ENCODE results near the gene C3. TPM values are rescaled to one million over a fixed set of nuclear protein-coding genes. Genes with fewer than 3 reads are reported as not detected.

C3 gene
- total and polyA plus RNA-seq, 7 donors = 9.0 to 1,284 (median 317) TPM

DNA sequence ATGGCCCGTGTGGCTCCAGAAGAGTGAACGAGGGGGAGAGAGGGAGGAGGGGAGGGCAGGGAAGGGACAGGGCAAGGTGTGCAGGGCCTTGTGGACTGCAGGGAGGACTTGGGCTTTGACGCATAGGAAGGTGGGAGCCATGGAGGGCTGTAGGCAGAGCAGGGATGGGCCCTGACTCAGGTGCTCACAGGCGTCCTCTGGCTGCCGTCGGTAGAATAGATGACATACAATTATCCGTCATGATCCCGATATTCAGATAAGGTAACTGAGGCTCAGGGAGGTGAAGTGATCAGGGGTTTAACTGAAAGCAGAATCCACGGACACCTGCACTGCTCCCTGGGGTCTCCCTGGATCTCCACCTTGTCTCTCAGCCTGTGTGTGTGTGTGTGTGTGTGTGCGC, 3.4 kb downstream of the C3 start:
- Histone ChIP-seq H3K4me3 (no peak overlapping the region), H3K9me3 (no peaks in the 10 kb centered on the region), H3K36me3 (no peaks in the 10 kb centered on the region), H3K4me1 (no peaks in the 10 kb centered on the region), H3K27me3 (peaks cover 0 to 21% (median 4%) of the 10 kb centered on the region in 3 donors), H3K27ac (no peak overlapping the region)
- intact Hi-C loops (cut with DNase I) = no loop called here
- WGBS, 2 donors = 77 to 82% methylated on average over 10 of the region's 10 CpGs
- TF ChIP-seq EP300 (IDR thresholded peaks at IDR 0.05) (no peak), CTCF (IDR thresholded peaks at IDR 0.05) (no peak), POLR2A (IDR thresholded peaks at IDR 0.05) (no peak), POLR2AphosphoS5 (IDR thresholded peaks at IDR 0.05) (no peak)
- no peak for DNase-seq

GRCh38 chr19:6716610-6716970, 3.9 kb downstream of the C3 start:
- WGBS, 2 donors = 59 to 67% methylated on average over 6 of the region's 6 CpGs
- TF ChIP-seq POLR2A (IDR thresholded peaks at IDR 0.05) (no peak), POLR2AphosphoS5 (IDR thresholded peaks at IDR 0.05) (no peak), EP300 (IDR thresholded peaks at IDR 0.05) (no peak), CTCF (IDR thresholded peaks at IDR 0.05) (no peak)
- Histone ChIP-seq H3K4me3 (no peak overlapping the region), H3K36me3 (no peaks in the 10 kb centered on the region), H3K9me3 (no peaks in the 10 kb centered on the region), H3K4me1 (no peaks in the 10 kb centered on the region), H3K27ac (no peak overlapping the region), H3K27me3 (peaks cover 0 to 24% (median 4%) of the 10 kb centered on the region in 3 donors)
- no peak for DNase-seq
- intact Hi-C loops (cut with DNase I) = no loop called here

DNA sequence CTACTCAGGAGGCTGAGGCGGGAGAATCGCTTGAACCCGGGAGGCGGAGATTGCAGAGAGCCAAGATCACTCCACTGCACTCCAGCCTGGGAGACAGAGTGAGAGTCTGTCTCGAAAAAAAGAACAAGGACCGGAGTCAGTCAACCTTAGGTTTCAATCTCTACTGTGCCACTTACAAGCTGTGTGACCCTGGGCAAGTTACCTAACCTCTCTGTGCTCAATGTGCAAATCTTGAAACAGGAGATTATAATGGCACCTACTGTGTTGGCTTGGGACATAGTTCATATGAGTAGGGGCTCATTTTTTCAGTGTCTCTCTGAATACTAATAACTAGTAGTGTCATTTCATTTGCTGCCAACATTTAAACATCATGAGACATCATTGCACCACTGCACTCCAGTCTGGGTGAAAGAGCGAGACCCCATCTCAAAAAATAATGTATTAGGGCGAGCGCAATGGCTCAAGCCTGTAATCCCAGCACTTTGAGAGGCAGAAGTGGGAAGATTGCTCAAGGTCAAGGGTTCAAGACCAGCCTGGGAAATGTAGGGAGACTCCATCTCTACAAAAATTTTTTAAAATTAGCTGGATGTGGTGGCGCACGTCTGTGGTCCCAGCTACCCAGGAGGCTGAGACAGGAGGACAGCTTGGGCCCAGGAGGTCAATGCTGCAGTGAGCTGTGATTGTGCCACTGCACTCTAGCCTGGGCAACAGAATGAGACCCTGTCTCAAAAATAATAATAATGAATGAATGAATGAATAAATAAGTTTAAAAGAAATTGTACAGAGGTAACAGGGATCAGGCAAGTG, 5.5 kb downstream of the C3 start:
- Histone ChIP-seq H3K36me3 (no peaks in the 10 kb centered on the region), H3K9me3 (no peaks in the 10 kb centered on the region), H3K4me3 (no peak overlapping the region), H3K27ac (no peak overlapping the region), H3K4me1 (no peaks in the 10 kb centered on the region), H3K27me3 (peaks cover 0 to 39% (median 4%) of the 10 kb centered on the region in 3 donors)
- intact Hi-C loops (cut with DNase I) = no loop called here
- TF ChIP-seq POLR2A (IDR thresholded peaks at IDR 0.05) (no peak), CTCF (IDR thresholded peaks at IDR 0.05) (no peak), EP300 (IDR thresholded peaks at IDR 0.05) (no peak), POLR2AphosphoS5 (IDR thresholded peaks at IDR 0.05) (no peak)
- 92 to 93% methylated on average over 11 of the region's 11 CpGs for WGBS, 2 donors
- no peak for DNase-seq

DNA sequence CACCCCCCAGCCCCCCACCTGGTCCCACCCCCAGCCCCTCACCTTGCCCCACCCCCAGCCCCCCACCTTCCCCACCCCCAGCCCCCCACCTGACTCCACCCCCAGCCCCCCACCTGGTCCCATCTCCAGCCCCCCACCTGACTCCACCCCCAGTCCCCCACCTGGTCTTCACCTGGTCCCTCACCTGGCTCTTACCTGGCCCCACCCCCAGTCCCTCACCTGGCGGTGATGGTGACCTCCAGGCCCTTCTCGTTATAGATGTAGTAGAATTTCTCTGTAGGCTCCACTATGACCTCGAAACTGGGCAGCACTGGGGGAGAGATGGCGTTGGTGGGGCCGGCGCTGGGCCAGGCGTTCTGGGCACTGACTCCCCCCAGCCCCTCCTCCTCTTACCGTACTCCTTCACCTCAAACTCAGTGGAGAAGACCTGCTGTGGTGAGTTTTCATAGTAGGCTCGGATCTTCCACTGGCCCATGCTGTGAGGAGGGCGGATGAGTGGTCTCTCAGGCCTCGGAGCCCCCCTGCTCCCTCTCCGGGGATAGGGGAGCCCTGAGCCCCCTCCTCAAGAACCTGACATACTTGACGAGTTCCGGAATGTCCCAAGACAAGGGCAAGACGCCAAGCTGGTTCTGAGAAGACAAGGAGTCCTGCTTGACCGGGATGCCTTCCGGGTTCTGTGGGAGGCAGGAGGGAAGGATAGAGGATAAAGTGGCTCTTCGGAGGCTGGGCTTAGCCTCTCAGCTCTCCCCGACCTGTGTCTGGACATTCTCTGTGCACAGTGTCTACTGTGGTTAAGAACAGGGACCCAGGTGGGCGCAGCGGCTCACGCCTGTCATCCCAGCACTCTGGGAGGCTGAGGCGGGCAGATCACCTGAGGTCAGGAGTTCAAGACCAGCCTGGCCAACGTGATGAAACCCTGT, 6.4 kb downstream of the C3 start:
- no peak overlapping the region for H3K4me3 ChIP-seq
- WGBS, 2 donors = 74 to 75% methylated on average over 24 of the region's 24 CpGs
- H3K4me1 ChIP-seq = no peaks in the 10 kb centered on the region
- no peaks in the 10 kb centered on the region for H3K36me3 ChIP-seq
- no peaks in the 10 kb centered on the region for H3K9me3 ChIP-seq
- H3K27me3 ChIP-seq = peaks cover 0 to 47% (median 11%) of the 10 kb centered on the region in 3 donors
- H3K27ac ChIP-seq = no peak overlapping the region
- TF ChIP-seq POLR2AphosphoS5 (IDR thresholded peaks at IDR 0.05) (no peak), POLR2A (IDR thresholded peaks at IDR 0.05) (no peak), EP300 (IDR thresholded peaks at IDR 0.05) (no peak), CTCF (IDR thresholded peaks at IDR 0.05) (no peak)
- DNase-seq = no peak
- intact Hi-C loops (cut with DNase I) = no loop called here
